ENCODE results near the gene GNA15. TPM values are rescaled to one million over a fixed set of nuclear protein-coding genes. Genes with fewer than 3 reads are reported as not detected.

The GNA15 gene
- total RNA-seq, 1 donor from 2014 or later, result 0.13 TPM

DNA sequence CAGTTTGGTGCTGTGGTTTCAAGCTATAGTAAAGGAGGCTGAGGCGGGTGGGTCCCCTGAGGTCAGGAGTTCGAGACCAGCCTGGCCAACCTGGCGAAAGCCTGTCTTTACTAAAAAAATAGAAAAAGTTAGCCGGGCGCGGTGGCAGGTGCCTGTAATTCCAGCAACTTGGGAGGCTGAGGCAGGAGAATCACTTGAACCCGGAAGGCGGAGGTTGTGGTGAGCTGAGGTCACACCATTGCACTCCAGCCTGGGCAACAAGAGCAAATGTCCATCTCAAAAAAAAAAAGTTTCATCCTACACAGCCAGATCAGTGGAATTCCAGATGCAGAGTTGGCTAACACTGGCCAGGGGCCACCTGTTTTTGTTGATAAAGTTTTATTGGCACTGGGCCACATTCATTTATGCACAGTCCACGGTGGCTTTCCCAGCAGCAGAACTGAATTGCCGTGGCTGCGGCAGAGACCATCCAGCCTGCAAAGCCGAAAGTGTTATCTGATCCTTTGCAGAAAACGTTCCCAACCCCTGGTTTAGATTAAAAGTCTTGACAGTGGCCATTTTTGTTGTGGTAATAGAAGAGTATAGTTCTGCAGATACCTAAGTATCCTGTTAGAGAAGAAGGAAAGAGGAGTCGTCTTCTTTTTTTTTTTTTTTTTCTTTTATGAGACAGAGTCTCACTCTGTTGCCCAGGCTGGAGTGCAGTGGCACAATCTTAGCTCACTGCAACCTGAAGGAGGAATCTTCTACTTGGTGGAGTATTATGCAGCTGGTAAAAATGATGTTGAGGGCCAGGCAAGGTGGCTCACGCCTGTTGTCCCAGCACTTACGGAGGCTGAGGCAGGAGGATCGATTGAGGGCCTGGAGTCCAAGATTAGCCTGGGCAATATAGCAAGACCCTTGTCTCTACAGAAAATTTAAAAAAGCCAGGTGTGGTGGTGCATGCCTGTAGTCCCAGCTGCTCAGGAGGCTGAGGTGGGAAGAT, 58.6 kb downstream of the GNA15 start:
- no peak overlapping the region for H3K4me3 Mint-ChIP-seq

GRCh38 chr19:3196064-3196932, 60.5 kb downstream of the GNA15 start:
- Mint-ChIP-seq H3K27ac (no peak overlapping the region), H3K27me3 (ENCODE audit: low read depth) (no peaks in the 10 kb centered on the region), H3K4me1 (no peaks in the 10 kb centered on the region), H3K36me3 (peaks cover 12% of the 10 kb centered on the region), H3K9me3 (no peaks in the 10 kb centered on the region), H3K4me3 (no peak overlapping the region)
- DNase-seq (ENCODE audit: low spot score in 2 of 2, unreplicated experiment in 2 of 2), result no peak
- TF ChIP-seq, protein P1, sequence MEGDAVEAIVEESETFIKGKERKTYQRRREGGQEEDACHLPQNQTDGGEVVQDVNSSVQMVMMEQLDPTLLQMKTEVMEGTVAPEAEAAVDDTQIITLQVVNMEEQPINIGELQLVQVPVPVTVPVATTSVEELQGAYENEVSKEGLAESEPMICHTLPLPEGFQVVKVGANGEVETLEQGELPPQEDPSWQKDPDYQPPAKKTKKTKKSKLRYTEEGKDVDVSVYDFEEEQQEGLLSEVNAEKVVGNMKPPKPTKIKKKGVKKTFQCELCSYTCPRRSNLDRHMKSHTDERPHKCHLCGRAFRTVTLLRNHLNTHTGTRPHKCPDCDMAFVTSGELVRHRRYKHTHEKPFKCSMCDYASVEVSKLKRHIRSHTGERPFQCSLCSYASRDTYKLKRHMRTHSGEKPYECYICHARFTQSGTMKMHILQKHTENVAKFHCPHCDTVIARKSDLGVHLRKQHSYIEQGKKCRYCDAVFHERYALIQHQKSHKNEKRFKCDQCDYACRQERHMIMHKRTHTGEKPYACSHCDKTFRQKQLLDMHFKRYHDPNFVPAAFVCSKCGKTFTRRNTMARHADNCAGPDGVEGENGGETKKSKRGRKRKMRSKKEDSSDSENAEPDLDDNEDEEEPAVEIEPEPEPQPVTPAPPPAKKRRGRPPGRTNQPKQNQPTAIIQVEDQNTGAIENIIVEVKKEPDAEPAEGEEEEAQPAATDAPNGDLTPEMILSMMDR (IDR thresholded peaks at IDR 0.05; ENCODE audit: unreplicated experiment), result no peak

More for the DNA sequence above, 58.6 kb downstream of the GNA15 start:
- peaks cover 16% of the 10 kb centered on the region for H3K36me3 Mint-ChIP-seq
- TF ChIP-seq, protein P1 (IDR thresholded peaks at IDR 0.05; ENCODE audit: unreplicated experiment), result no peak
- H3K9me3 Mint-ChIP-seq, result no peaks in the 10 kb centered on the region
- H3K27ac Mint-ChIP-seq, result no peak overlapping the region
- no peak for DNase-seq (ENCODE audit: low spot score in 2 of 2, unreplicated experiment in 2 of 2)
- H3K4me1 Mint-ChIP-seq, result no peaks in the 10 kb centered on the region
- H3K27me3 Mint-ChIP-seq (ENCODE audit: low read depth), result no peaks in the 10 kb centered on the region

GRCh38 chr19:3196933-3197205, 61.0 kb downstream of the GNA15 start:
- no peaks in the 10 kb centered on the region for H3K27me3 Mint-ChIP-seq (ENCODE audit: low read depth)

DNA sequence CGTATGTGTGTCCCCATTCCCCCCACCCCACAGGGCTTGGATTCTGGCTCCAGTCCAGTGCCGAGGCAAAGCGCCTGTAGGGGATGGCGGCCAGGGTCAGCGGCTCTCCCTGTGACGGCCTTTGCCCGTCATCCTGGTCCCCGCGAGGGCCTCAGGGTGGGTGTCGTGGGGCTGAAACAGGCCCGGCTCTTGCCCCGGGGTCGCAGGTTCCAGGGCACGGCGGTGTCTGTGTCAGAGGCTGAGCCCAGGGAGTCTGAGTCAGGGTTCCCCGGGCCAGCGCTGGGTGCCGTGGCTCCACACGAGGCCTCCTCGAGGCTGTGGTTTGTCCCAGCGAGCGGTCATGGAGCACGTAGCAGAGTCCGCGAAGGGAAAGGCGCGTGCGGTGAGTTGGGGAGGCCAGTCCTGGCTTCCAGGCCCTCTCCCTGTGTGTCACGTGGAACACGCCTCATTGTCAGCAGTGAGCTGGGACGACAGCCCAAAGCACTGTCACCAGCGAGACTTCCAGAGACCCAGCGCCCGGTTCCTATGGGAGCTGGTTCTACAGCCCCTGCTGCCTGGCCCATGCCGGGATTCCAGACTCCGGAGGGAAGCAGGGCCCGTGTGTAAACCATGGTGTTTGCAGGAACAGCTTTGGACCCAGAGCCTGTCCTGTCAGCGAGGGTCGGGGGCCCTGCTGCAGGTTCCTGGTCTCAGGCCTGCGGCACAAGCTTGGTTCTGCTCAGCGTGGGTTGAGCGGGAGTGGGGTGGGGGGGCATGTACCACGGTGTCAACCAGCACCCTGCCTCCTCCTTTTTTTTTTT, 63.3 kb downstream of the GNA15 start:
- Mint-ChIP-seq H3K4me1 (no peaks in the 10 kb centered on the region), H3K9me3 (no peaks in the 10 kb centered on the region), H3K27me3 (ENCODE audit: low read depth) (no peaks in the 10 kb centered on the region), H3K36me3 (peaks cover 9% of the 10 kb centered on the region), H3K27ac (no peak overlapping the region), H3K4me3 (no peak overlapping the region)
- no peak for DNase-seq (ENCODE audit: low spot score in 2 of 2, unreplicated experiment in 2 of 2)
- TF ChIP-seq, protein P1 (IDR thresholded peaks at IDR 0.05; ENCODE audit: unreplicated experiment), result no peak

More at GRCh38 chr19:3196933-3197205, 61.0 kb downstream of the GNA15 start:
- no peaks in the 10 kb centered on the region for H3K4me1 Mint-ChIP-seq
- TF ChIP-seq, protein P1 (IDR thresholded peaks at IDR 0.05; ENCODE audit: unreplicated experiment), result no peak
- no peak for DNase-seq (ENCODE audit: low spot score in 2 of 2, unreplicated experiment in 2 of 2)
- H3K9me3 Mint-ChIP-seq, result no peaks in the 10 kb centered on the region
- no peak overlapping the region for H3K27ac Mint-ChIP-seq
- no peak overlapping the region for H3K4me3 Mint-ChIP-seq
- H3K36me3 Mint-ChIP-seq, result peaks cover 12% of the 10 kb centered on the region

- no peaks in the 10 kb centered on the region for H3K4me1 Mint-ChIP-seq
- peaks cover 2% of the 10 kb centered on the region for H3K36me3 Mint-ChIP-seq
- no peak overlapping the region for H3K27ac Mint-ChIP-seq
- no peak for DNase-seq (ENCODE audit: low spot score in 2 of 2, unreplicated experiment in 2 of 2)
- H3K27me3 Mint-ChIP-seq (ENCODE audit: low read depth), result no peaks in the 10 kb centered on the region
- TF ChIP-seq, protein P1 (IDR thresholded peaks at IDR 0.05; ENCODE audit: unreplicated experiment), result no peak
- no peaks in the 10 kb centered on the region for H3K9me3 Mint-ChIP-seq
- H3K4me3 Mint-ChIP-seq, result no peak overlapping the region
Measured at GRCh38 chr19:3201072-3201700, 65.4 kb downstream of the GNA15 start.
